GM19438 (cell line): ENCODE measurements around the gene SYNGR4.
"Not testable (repeated sequence)": the region's sequence is repeated elsewhere in the genome, so short reads cannot be mapped to it uniquely, and the experiment has no call there.

Experiments used
- ATAC-seq: cut with Tn5 transposase; IDR thresholded peaks from one replicate; pipeline ENCODE4 v1.9.1; 2021; ENCODE audit warnings: low read depth; ENCODE audit not compliant: unreplicated experiment

Gene SYNGR4

GRCh38 chr19:48363810-48364597, at the start of gene SYNGR4, which contains the start of gene TMEM143:
SYNGR4 (plus strand) TSS chr19:48364367; CDS start chr19:48365843, 1,476 bp downstream.
TMEM143 (minus strand) TSS chr19:48363940; CDS start chr19:48363920, 20 bp downstream.
- peak; percentile 75 for ATAC-seq

GRCh38 chr19:48315712-48316111, 48.5 kb upstream of the SYNGR4 start:
- no peak for ATAC-seq

GRCh38 chr19:48317708-48317960, 46.5 kb upstream of the SYNGR4 start:
- not testable (repeated sequence) for ATAC-seq

GRCh38 chr19:48318286-48318987, 45.7 kb upstream of the SYNGR4 start:
- no peak for ATAC-seq

GRCh38 chr19:48319647-48320541, 44.3 kb upstream of the SYNGR4 start:
- ATAC-seq: no peak

- ATAC-seq: no peak
These were observed 42.9 kb upstream of the SYNGR4 start for GRCh38 chr19:48321372-48321621.

GRCh38 chr19:48321622-48322591, 42.3 kb upstream of the SYNGR4 start:
- ATAC-seq: peak; percentile 62

GRCh38 chr19:48325265-48325910, 38.8 kb upstream of the SYNGR4 start, which contains the start of gene EMP3:
EMP3 (plus strand) TSS chr19:48325552; CDS start chr19:48326845, 1,293 bp downstream.
- no peak for ATAC-seq

GRCh38 chr19:48329167-48329891, 34.8 kb upstream of the SYNGR4 start:
- no peak for ATAC-seq

GRCh38 chr19:48330012-48330681, 34.0 kb upstream of the SYNGR4 start:
- no peak for ATAC-seq

GRCh38 chr19:48332351-48332661, 31.9 kb upstream of the SYNGR4 start:
- no peak for ATAC-seq

GRCh38 chr19:48332662-48333466, 31.3 kb upstream of the SYNGR4 start:
- peak; percentile 56 for ATAC-seq

- peak; percentile 28 for ATAC-seq
These were observed 30.4 kb upstream of the SYNGR4 start for GRCh38 chr19:48333467-48334384.

- no peak for ATAC-seq
These were observed 25.9 kb upstream of the SYNGR4 start for GRCh38 chr19:48338253-48338755.

GRCh38 chr19:48338802-48339503, 25.2 kb upstream of the SYNGR4 start:
- ATAC-seq: no peak

GRCh38 chr19:48340995-48341394, 23.2 kb upstream of the SYNGR4 start:
- no peak for ATAC-seq
